OCI-LY3 (cell line): ENCODE results near the gene FOS.

Experiments used
- H2AFZ ChIP-seq: fragments of 200-600, 300-600 bp; shearing (Covaris generic); 2 replicates; pipeline ENCODE4 v1.6.0; 2014; ENCODE audit warnings: antibody characterized with exemption, low read depth, low read length
- H3K27ac ChIP-seq: fragments of 200-600, 300-600 bp; sonication (generic); 2 replicates; pipeline ENCODE4 v1.5.1; 2014; ENCODE audit warnings: mild to moderate bottlenecking, low read length, moderate library complexity, mixed read lengths
- H3K27me3 ChIP-seq: fragments of 200-600, 300-600 bp; sonication (generic); 2 replicates; pipeline ENCODE4 v1.6.1; 2014; ENCODE audit warnings: low read depth, low read length, mixed read lengths
- H3K36me3 ChIP-seq: fragments of 200-600, 300-600 bp; sonication (generic); replicated peaks from 2 replicates; pipeline ENCODE3; 2014; ENCODE audit warnings: low read depth, low read length, mixed read lengths
- H3K4me1 ChIP-seq: fragments of 300-600, 200-600 bp; sonication (generic); 2 replicates; pipeline ENCODE4 v1.6.1; 2014; ENCODE audit warnings: low read length, mixed read lengths
- H3K4me2 ChIP-seq: fragments of 200-600, 300-600 bp; sonication (generic); 2 replicates; pipeline ENCODE4 v1.6.1; 2014; ENCODE audit warnings: low read length, mixed read lengths
- H3K4me3 ChIP-seq: fragments of 300-600, 200-600 bp; sonication (generic); 2 replicates; pipeline ENCODE4 v1.5.1; 2014; ENCODE audit warnings: antibody characterized with exemption, mild to moderate bottlenecking, low read length, moderate library complexity
- H3K79me2 ChIP-seq: fragments of 300-600, 200-600 bp; shearing (Covaris generic); 2 replicates; pipeline ENCODE4 v1.6.1; 2014; ENCODE audit warnings: mild to moderate bottlenecking, low read length, mixed read lengths
- H3K9ac ChIP-seq: fragments of 300-600, 200-600 bp; shearing (Covaris generic); 2 replicates; pipeline ENCODE4 v1.6.0; 2014; ENCODE audit warnings: mild to moderate bottlenecking, low read length, moderate library complexity
- H3K9me3 ChIP-seq: fragments of 200-600, 300-600 bp; shearing (Covaris generic); 2 replicates; pipeline ENCODE4 v1.6.1; 2014; ENCODE audit warnings: low read length, mixed read lengths; ENCODE audit not compliant: insufficient read depth
- H4K20me1 ChIP-seq: fragments of 200-600, 300-600 bp; sonication (generic); 2 replicates; pipeline ENCODE4 v1.6.1; 2016; ENCODE audit warnings: low read length, mixed read lengths; ENCODE audit not compliant: insufficient read depth
- CTCF ChIP-seq: fragments of 200-600, 300-600 bp; sonication (generic); IDR thresholded peaks from 2 replicates; pipeline ENCODE4 v1.5.1; 2014; ENCODE audit warnings: antibody characterized with exemption, low read length, low read depth
- EZH2phosphoT487 ChIP-seq: fragments of 200-600 bp; shearing (Covaris generic); IDR thresholded peaks from 2 replicates; pipeline ENCODE4 v1.6.1; 2018; ENCODE audit warnings: antibody characterized with exemption, mixed run types, low read depth

FOS gene

GRCh38 chr14:75315144-75315543, 36.5 kb downstream of the FOS start:
- Histone ChIP-seq H4K20me1 (no peaks in the 10 kb centered on the region), H3K36me3 (no peaks in the 10 kb centered on the region), H3K4me3 (no peak overlapping the region), H2AFZ (no peak overlapping the region), H3K4me2 (no peak overlapping the region), H3K79me2 (no peaks in the 10 kb centered on the region), H3K27ac (no peak overlapping the region), H3K4me1 (peaks cover 11% of the 10 kb centered on the region), H3K9me3 (no peaks in the 10 kb centered on the region), H3K27me3 (peaks cover 15% of the 10 kb centered on the region; the same call in 1 of the 2 replicates), H3K9ac (no peak overlapping the region)
- no peak for TF ChIP-seq EZH2phosphoT487
- TF ChIP-seq CTCF, result no peak

- Histone ChIP-seq H3K9ac (no peak overlapping the region), H3K4me3 (no peak overlapping the region), H3K36me3 (no peaks in the 10 kb centered on the region), H3K9me3 (no peaks in the 10 kb centered on the region), H3K27me3 (peaks cover 15% of the 10 kb centered on the region; the same call in 1 of the 2 replicates), H4K20me1 (no peaks in the 10 kb centered on the region), H3K4me2 (no peak overlapping the region), H2AFZ (no peak overlapping the region), H3K27ac (no peak overlapping the region), H3K79me2 (no peaks in the 10 kb centered on the region), H3K4me1 (peaks cover 5% of the 10 kb centered on the region)
- TF ChIP-seq EZH2phosphoT487 (no peak), CTCF (no peak)
Observed at GRCh38 chr14:75317148-75317547, 38.5 kb downstream of the FOS start.

- Histone ChIP-seq H3K9ac (no peak overlapping the region), H2AFZ (no peak overlapping the region), H3K4me2 (no peak overlapping the region), H3K27ac (no peak overlapping the region), H3K9me3 (no peaks in the 10 kb centered on the region), H3K4me1 (no peaks in the 10 kb centered on the region), H3K27me3 (peaks cover 15% of the 10 kb centered on the region; the same call in 1 of the 2 replicates), H3K79me2 (no peaks in the 10 kb centered on the region), H3K4me3 (no peak overlapping the region), H4K20me1 (no peaks in the 10 kb centered on the region), H3K36me3 (no peaks in the 10 kb centered on the region)
- TF ChIP-seq EZH2phosphoT487, result no peak
- TF ChIP-seq CTCF, result no peak
Observed at GRCh38 chr14:75318353-75318752, 39.7 kb downstream of the FOS start.

- no peaks in the 10 kb centered on the region for H4K20me1 ChIP-seq
- peaks cover 12% of the 10 kb centered on the region; the same call in 1 of the 2 replicates for H3K27me3 ChIP-seq
- H3K4me1 ChIP-seq, result no peaks in the 10 kb centered on the region
- H2AFZ ChIP-seq, result no peak overlapping the region
- no peaks in the 10 kb centered on the region for H3K36me3 ChIP-seq
- H3K9me3 ChIP-seq, result no peaks in the 10 kb centered on the region
- no peak for TF ChIP-seq CTCF
- no peak overlapping the region for H3K9ac ChIP-seq
- no peaks in the 10 kb centered on the region for H3K79me2 ChIP-seq
- H3K4me3 ChIP-seq, result no peak overlapping the region
- H3K4me2 ChIP-seq, result no peak overlapping the region
- no peak overlapping the region for H3K27ac ChIP-seq
Observed at GRCh38 chr14:75319021-75319420, 40.4 kb downstream of the FOS start.
